B cell (primary cell): ENCODE data around the gene CTNNBL1. TPM values are rescaled to one million over a fixed set of nuclear protein-coding genes. Genes with fewer than 3 reads are reported as not detected.

Source experiments
- ATAC-seq: fragments of 200-7000 bp; cut with Tn5 transposase; one replicate; pipeline ENCODE4 v1.10.0; 2021; ENCODE audit warnings: low read depth, mild to moderate bottlenecking, moderate number of reproducible peaks, moderate library complexity
- CTCF ChIA-PET: fragments of 350-600 bp; sonication (Branson Sonifier 250); formaldehyde crosslinking; loops from one replicate; lab custom pipeline; 2021; ENCODE audit warnings: antibody characterized with exemption, inconsistent platforms; lab: Charles Lee
- POLR2A ChIA-PET: fragments of 350-600 bp; sonication (Branson Sonifier 250); formaldehyde crosslinking; loops from one replicate; lab custom pipeline; 2021; ENCODE audit warnings: antibody characterized with exemption; lab: Charles Lee
- DNase-seq: peaks from one replicate; pipeline ENCODE4 v3.0.0; 2013
- H2AFZ ChIP-seq: 2 replicates; pipeline ENCODE4 v1.6.1; 2012; ENCODE audit warnings: mild to moderate bottlenecking, low read depth, low read length; ENCODE audit not compliant: insufficient read depth, poor library complexity, severe bottlenecking
- H3K27ac ChIP-seq, 2 donors: 1 replicate in 1 of 2; 2 replicates in 1 of 2; pipeline ENCODE4 v1.5.1; 2012 to 2013; ENCODE audit warnings: low read length in 2 of 2, mild to moderate bottlenecking in 2 of 2, moderate library complexity in 1 of 2
- H3K27me3 ChIP-seq, 4 experiments: fragments of 200-600 bp in 1 of 4; sonication (generic) in 1 of 4; replicated peaks in 1 of 4; 1 replicate in 2 of 4; 2 replicates in 2 of 4; pipeline versions ENCODE4 v1.6.1 to v1.7.0; 2013 to 2016; ENCODE audit warnings: low read length in 3 of 4, mild to moderate bottlenecking in 2 of 4, mixed read lengths in 1 of 4, moderate library complexity in 1 of 4; ENCODE audit not compliant: insufficient read depth in 4 of 4, control insufficient read depth in 3 of 4; ENCODE audit errors: control extremely low read depth in 1 of 4
- H3K36me3 ChIP-seq, 2 experiments: replicated peaks in 1 of 2; 1 replicate in 1 of 2; 2 replicates in 1 of 2; pipeline versions ENCODE4 v1.6.1 to v1.7.1; 2013; ENCODE audit warnings: low read length in 1 of 2; ENCODE audit not compliant: insufficient read depth in 2 of 2, control insufficient read depth in 1 of 2; ENCODE audit errors: control extremely low read depth in 1 of 2, extremely low read depth in 1 of 2
- H3K4me1 ChIP-seq, 2 donors: fragments of 200-600 bp in 1 of 2; sonication (generic) in 1 of 2; 1 replicate in 1 of 2; 2 replicates in 1 of 2; pipeline versions ENCODE4 v1.5.1 to v1.6.1; 2013 to 2017; ENCODE audit warnings: low read length in 2 of 2; ENCODE audit not compliant: control insufficient read depth in 2 of 2, insufficient read depth in 2 of 2
- H3K4me2 ChIP-seq: replicated peaks from 2 replicates; pipeline ENCODE3; 2012; ENCODE audit warnings: mild to moderate bottlenecking, low read depth, low read length; ENCODE audit not compliant: poor library complexity, severe bottlenecking
- H3K4me3 ChIP-seq, 5 experiments: fragments of 200-600 bp in 1 of 5; sonication (generic) in 1 of 5; 1 replicate in 3 of 5; 2 replicates in 2 of 5; pipeline versions ENCODE4 v1.5.1 to v1.7.0; 2011 to 2016; ENCODE audit warnings: low read length in 4 of 5, mild to moderate bottlenecking in 4 of 5, low read depth in 2 of 5, control low read depth in 1 of 5, moderate library complexity in 1 of 5; ENCODE audit not compliant: insufficient read depth in 1 of 5; ENCODE audit errors: control extremely low read depth in 1 of 5, extremely low read depth in 1 of 5
- H3K79me2 ChIP-seq: fragments of 200-600 bp; sonication (generic); one replicate; pipeline ENCODE4 v1.6.0; 2016; ENCODE audit warnings: low read length; ENCODE audit not compliant: control insufficient read depth, insufficient read depth
- H3K9ac ChIP-seq: fragments of 200-600 bp; sonication (generic); 2 replicates; pipeline ENCODE4 v1.6.1; 2017; ENCODE audit warnings: mild to moderate bottlenecking, low read length, moderate library complexity
- H3K9me3 ChIP-seq, 3 donors: one replicate each; pipeline versions ENCODE4 v1.6.1 to v1.7.1; 2013; ENCODE audit warnings: low read length in 2 of 3; ENCODE audit not compliant: control insufficient read depth in 2 of 3, insufficient read depth in 1 of 3; ENCODE audit errors: control extremely low read depth in 1 of 3
- H4K20me1 ChIP-seq: 2 replicates; pipeline ENCODE4 v1.6.0; 2012; ENCODE audit warnings: mild to moderate bottlenecking, low read length; ENCODE audit not compliant: insufficient read depth, control insufficient read depth, poor library complexity, severe bottlenecking
- H3K27ac Mint-ChIP-seq: one replicate; pipeline ENCODE4 v1.8.0; 2021; ENCODE audit warnings: mixed read lengths
- H3K27me3 Mint-ChIP-seq: one replicate; pipeline ENCODE4 v1.8.0; 2021; ENCODE audit warnings: mixed read lengths
- H3K4me1 Mint-ChIP-seq: one replicate; pipeline ENCODE4 v1.8.0; 2021; ENCODE audit warnings: mixed read lengths
- H3K4me3 Mint-ChIP-seq: one replicate; pipeline ENCODE4 v1.8.0; 2021; ENCODE audit warnings: mixed read lengths
- H3K9me3 Mint-ChIP-seq: one replicate; pipeline ENCODE4 v1.8.0; 2022; ENCODE audit warnings: mixed read lengths; ENCODE audit not compliant: insufficient read depth
- EZH2 ChIP-seq: IDR thresholded peaks from 2 replicates; pipeline ENCODE4 v1.6.1; 2012; ENCODE audit warnings: borderline replicate concordance, low read depth, mild to moderate bottlenecking, moderate library complexity, low read length; ENCODE audit not compliant: insufficient read depth, poor library complexity, severe bottlenecking
- WGBS: methylation state at CpG from one replicate; pipeline ENCODE4 v1.1.5; 2013; ENCODE audit warnings: missing lambda C conversion rate; ENCODE audit not compliant: insufficient coverage; 5-methylcytosine and 5-hydroxymethylcytosine counted together
- intact Hi-C: fragments of 100-400 bp; cut with micrococcal nuclease; formaldehyde crosslinking; loops from one replicate; pipeline ENCODE4 v1.10.0; 2022
- polyA plus RNA-seq: library from polyadenylated mRNA; depleted of rRNA; stranded (reverse); fragments of >200 nt; gene quantifications from 2 replicates; pipeline ENCODE4 v1.2.3, GENCODE V29; 2012
- total RNA-seq, 2 donors: library from RNA; stranded (reverse); fragments of 120-200 nt in 1 of 2; gene quantifications; 1 replicate in 1 of 2; 2 replicates in 1 of 2; pipeline versions ENCODE4 v1.2.3 to v1.2.4, GENCODE V29; 2013 to 2022
- TF ChIP-seq, protein P1 (sequence below): fragments of 200-600 bp; IDR thresholded peaks from one replicate; pipeline ENCODE4 v1.8.0; 2022; ENCODE audit warnings: antibody characterized with exemption, mild to moderate bottlenecking

Gene CTNNBL1
- total and polyA plus RNA-seq, 2 donors (not counting 1 experiment from before 2014, with no cell fraction given) = 25.3 to 64.7 TPM

DNA sequence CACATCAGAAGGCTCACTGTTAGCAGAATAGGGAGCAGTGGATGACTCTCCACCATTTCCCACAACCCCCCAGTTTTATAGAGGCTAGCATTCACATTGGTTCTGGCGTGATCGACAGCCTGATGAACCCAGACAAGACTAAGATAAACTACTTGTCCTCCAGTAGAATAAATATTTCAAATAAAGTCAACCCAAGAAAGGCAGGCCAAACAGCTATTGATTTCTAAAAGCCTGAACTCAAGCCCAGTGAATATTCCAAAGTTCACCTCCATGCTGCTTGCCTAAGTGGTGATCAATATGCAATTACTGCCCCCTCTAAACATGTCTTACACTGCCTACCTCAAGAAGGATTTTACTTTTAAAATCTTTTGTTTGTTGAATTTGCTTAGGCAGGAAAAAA lies 104.5 kb downstream of the CTNNBL1 start:
- CTCF ChIA-PET = interaction anchor here (0.6 kb wide), 1 partner anchor 19 kb away, joined by 3 read pairs; no protein-coding TSS in a partner anchor
- H3K79me2 ChIP-seq = peaks cover 20% of the 10 kb centered on the region

DNA sequence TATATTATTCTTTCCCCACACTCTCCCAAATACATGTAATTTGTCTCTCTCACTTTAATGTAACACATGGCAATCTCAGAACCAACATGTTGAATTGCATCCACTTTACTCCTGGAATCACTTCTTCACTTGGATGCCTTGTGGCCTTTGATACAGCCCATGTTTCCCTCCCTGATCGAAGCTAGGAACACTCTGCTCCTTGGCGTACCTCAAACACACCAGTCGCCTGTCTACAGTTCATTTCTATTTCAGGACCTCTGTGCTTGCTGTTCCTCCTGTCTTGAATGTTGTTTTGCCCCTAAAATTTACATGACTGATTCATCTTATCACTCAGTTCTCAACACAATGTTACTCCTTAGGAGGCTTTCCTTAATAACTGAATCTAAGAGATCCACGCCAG lies 106.8 kb downstream of the CTNNBL1 start:
- intact Hi-C loops = loop anchor here (10.0 kb wide), 1 partner anchor 46 kb away; no protein-coding TSS in a partner anchor
- no peak overlapping the region for H3K27ac Mint-ChIP-seq
- H3K9me3 Mint-ChIP-seq = no peaks in the 10 kb centered on the region
- Histone ChIP-seq H3K9me3 (no peaks in the 10 kb centered on the region), H4K20me1 (no peaks in the 10 kb centered on the region), H3K36me3 (peaks cover 10 to 19% of the 10 kb centered on the region in 2 experiments), H3K27ac (no peak overlapping the region), H3K4me1 (peaks cover 45 to 48% of the 10 kb centered on the region in 2 donors), H3K9ac (no peak overlapping the region), H3K27me3 (no peaks in the 10 kb centered on the region), H2AFZ (no peak overlapping the region), H3K4me2 (no peak overlapping the region), H3K4me3 (no peak overlapping the region), H3K79me2 (peaks cover 15% of the 10 kb centered on the region)
- no peaks in the 10 kb centered on the region for H3K27me3 Mint-ChIP-seq
- POLR2A ChIA-PET = no interaction called here
- no peak for ATAC-seq
- TF ChIP-seq, protein P1, sequence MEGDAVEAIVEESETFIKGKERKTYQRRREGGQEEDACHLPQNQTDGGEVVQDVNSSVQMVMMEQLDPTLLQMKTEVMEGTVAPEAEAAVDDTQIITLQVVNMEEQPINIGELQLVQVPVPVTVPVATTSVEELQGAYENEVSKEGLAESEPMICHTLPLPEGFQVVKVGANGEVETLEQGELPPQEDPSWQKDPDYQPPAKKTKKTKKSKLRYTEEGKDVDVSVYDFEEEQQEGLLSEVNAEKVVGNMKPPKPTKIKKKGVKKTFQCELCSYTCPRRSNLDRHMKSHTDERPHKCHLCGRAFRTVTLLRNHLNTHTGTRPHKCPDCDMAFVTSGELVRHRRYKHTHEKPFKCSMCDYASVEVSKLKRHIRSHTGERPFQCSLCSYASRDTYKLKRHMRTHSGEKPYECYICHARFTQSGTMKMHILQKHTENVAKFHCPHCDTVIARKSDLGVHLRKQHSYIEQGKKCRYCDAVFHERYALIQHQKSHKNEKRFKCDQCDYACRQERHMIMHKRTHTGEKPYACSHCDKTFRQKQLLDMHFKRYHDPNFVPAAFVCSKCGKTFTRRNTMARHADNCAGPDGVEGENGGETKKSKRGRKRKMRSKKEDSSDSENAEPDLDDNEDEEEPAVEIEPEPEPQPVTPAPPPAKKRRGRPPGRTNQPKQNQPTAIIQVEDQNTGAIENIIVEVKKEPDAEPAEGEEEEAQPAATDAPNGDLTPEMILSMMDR = no peak
- TF ChIP-seq EZH2 = no peak
- H3K4me1 Mint-ChIP-seq = peaks cover 45% of the 10 kb centered on the region
- H3K4me3 Mint-ChIP-seq = no peak overlapping the region
- CTCF ChIA-PET = no interaction called here
- WGBS = 49% methylated on average over 3 of the region's 4 CpGs
- DNase-seq = no peak

More for the DNA sequence above, 104.5 kb downstream of the CTNNBL1 start:
- Mint-ChIP-seq H3K4me1 (peaks cover 22% of the 10 kb centered on the region), H3K9me3 (no peaks in the 10 kb centered on the region), H3K27ac (no peak overlapping the region), H3K4me3 (no peak overlapping the region), H3K27me3 (no peaks in the 10 kb centered on the region)
- no peak for ATAC-seq
- 100% methylated on average over 2 of the region's 2 CpGs for WGBS
- Histone ChIP-seq H4K20me1 (no peaks in the 10 kb centered on the region), H2AFZ (no peak overlapping the region), H3K4me1 (peaks cover 22 to 25% of the 10 kb centered on the region in 2 donors), H3K36me3 (peaks cover 10 to 19% of the 10 kb centered on the region in 2 experiments), H3K9ac (no peak overlapping the region), H3K4me3 (no peak overlapping the region), H3K27me3 (no peaks in the 10 kb centered on the region), H3K27ac (no peak overlapping the region), H3K9me3 (no peaks in the 10 kb centered on the region), H3K4me2 (no peak overlapping the region)
- intact Hi-C loops = no loop called here
- TF ChIP-seq EZH2 = no peak
- TF ChIP-seq, protein P1 = no peak
- no peak for DNase-seq
- POLR2A ChIA-PET = no interaction called here
